K562 (cell line): ENCODE data around the gene PTPN14. TPM values are rescaled to one million over a fixed set of nuclear protein-coding genes. Genes with fewer than 3 reads are reported as not detected.

Experiments
- ATAC-seq: fragments of 200-7000 bp; cut with Tn5 transposase; 3 replicates; pipeline ENCODE4 v1.9.1; 2020; ENCODE audit warnings: moderate library complexity
- BruUV-seq: library from RNA; stranded (reverse); fragments of 400-500 nt; replicated peaks from 2 replicates; lab custom pipeline; 2021; lab: Mats Ljungman, UMichigan
- CTCF ChIA-PET: fragments of 300-600 bp; formaldehyde crosslinking; extraction: SDS; loops from one replicate; lab custom pipeline; 2021; ENCODE audit warnings: low intra/inter-chr PET ratio; lab: Yijun Ruan, JAX
- POLR2A ChIA-PET: fragments of 300-600, 350-650 bp; sonication (Branson Sonifier 250); formaldehyde crosslinking; extraction: SDS; loops from one replicate; lab custom pipeline; 2021; ENCODE audit warnings: antibody characterized with exemption, inconsistent platforms; lab: Yijun Ruan, JAX
- DNase-seq, 4 experiments: peaks; one replicate each; pipeline versions ENCODE4 v3.0.0 to v3.0.0-alpha.2; 2011 to 2018; ENCODE audit warnings: low spot score in 3 of 4, mixed read lengths in 3 of 4; ENCODE audit errors: extremely low read depth in 1 of 4
- FAIRE-seq: peaks from 2 replicates; lab custom pipeline; 2011; peaks lifted over from hg19 to GRCh38; lab: Jason Lieb, UNC
- H2AFZ ChIP-seq: 2 replicates; pipeline ENCODE4 v1.6.0; 2011; ENCODE audit warnings: low read depth, low read length, control low read depth, inconsistent platforms
- H3K27ac ChIP-seq: fragments of 200-600 bp; 3 replicates; pipeline ENCODE4 v1.8.0; 2011; ENCODE audit warnings: low read depth, mild to moderate bottlenecking, control low read depth, inconsistent platforms, low read length, moderate library complexity, mixed read lengths; ENCODE audit errors: extremely low read depth
- H3K27me3 ChIP-seq, 2 experiments: fragments of 300-600 bp in 1 of 2; 2 replicates in 1 of 2; 3 replicates in 1 of 2; pipeline versions ENCODE4 v1.6.0 to v1.8.0; 2011; ENCODE audit warnings: inconsistent platforms in 2 of 2, low read length in 2 of 2, mild to moderate bottlenecking in 1 of 2, mixed read lengths in 1 of 2, moderate library complexity in 1 of 2; ENCODE audit not compliant: control insufficient read depth in 2 of 2, insufficient read depth in 2 of 2
- H3K36me3 ChIP-seq: fragments of 300-600 bp; 3 replicates; pipeline ENCODE4 v1.8.0; 2011; ENCODE audit warnings: mild to moderate bottlenecking, low read length, inconsistent platforms; ENCODE audit not compliant: control insufficient read depth, insufficient read depth
- H3K4me1 ChIP-seq, 2 experiments: fragments of 200-600 bp in 1 of 2; replicated peaks in 1 of 2; 2 replicates in 1 of 2; 3 replicates in 1 of 2; pipeline versions ENCODE4 v1.5.1 to v1.8.0; 2011; ENCODE audit warnings: inconsistent platforms in 2 of 2, low read length in 2 of 2, mild to moderate bottlenecking in 1 of 2, mixed read lengths in 1 of 2, moderate library complexity in 1 of 2; ENCODE audit not compliant: control insufficient read depth in 2 of 2, insufficient read depth in 2 of 2
- H3K4me2 ChIP-seq: 2 replicates; pipeline ENCODE4 v1.6.1; 2011; ENCODE audit warnings: low read length, control low read depth, inconsistent platforms, mixed read lengths; ENCODE audit not compliant: insufficient read depth
- H3K4me3 ChIP-seq: fragments of 200-600 bp; sonication (generic), shearing (Covaris generic); 2 replicates; pipeline ENCODE4 v1.5.1; 2016; ENCODE audit warnings: control low read depth, inconsistent platforms
- H3K79me2 ChIP-seq: fragments of 200-600 bp; 3 replicates; pipeline ENCODE4 v1.8.0; 2011; ENCODE audit warnings: low read length, inconsistent platforms; ENCODE audit not compliant: control insufficient read depth, insufficient read depth
- H3K9ac ChIP-seq, 2 experiments: 2 replicates each; pipeline versions ENCODE4 v1.6.0 to v1.6.1; 2011; ENCODE audit warnings: low read depth in 2 of 2, low read length in 2 of 2, control low read depth in 1 of 2, inconsistent platforms in 1 of 2, mild to moderate bottlenecking in 1 of 2, mixed read lengths in 1 of 2; ENCODE audit not compliant: insufficient read depth in 1 of 2
- H3K9me1 ChIP-seq: one replicate; pipeline ENCODE4 v1.6.0; 2011; ENCODE audit warnings: inconsistent platforms, mild to moderate bottlenecking, low read length, moderate library complexity; ENCODE audit not compliant: control insufficient read depth, insufficient read depth
- H3K9me3 ChIP-seq: replicated peaks from 2 replicates; pipeline ENCODE4 v1.5.1; 2011; ENCODE audit warnings: low read depth, low read length, inconsistent platforms; ENCODE audit not compliant: control insufficient read depth, insufficient read depth
- H4K20me1 ChIP-seq: replicated peaks from 2 replicates; pipeline ENCODE4 v1.6.1; 2011; ENCODE audit warnings: low read length, inconsistent platforms, mixed read lengths; ENCODE audit not compliant: control insufficient read depth, insufficient read depth
- ADNP ChIP-seq: fragments of 200-800 bp; sonication (Bioruptor generic); IDR thresholded peaks from 2 replicates; pipeline ENCODE4 v1.6.1; 2016; ENCODE audit warnings: missing genetic modification characterization, missing compliant biosample characterization
- ARID1B ChIP-seq: fragments of 450-650 bp; IDR thresholded peaks from 2 replicates; pipeline ENCODE4 v1.6.1; 2016; ENCODE audit warnings: antibody characterized with exemption, mild to moderate bottlenecking, inconsistent platforms
- ARID2 ChIP-seq: fragments of 450-650 bp; IDR thresholded peaks from 2 replicates; pipeline ENCODE4 v1.6.1; 2017; ENCODE audit warnings: antibody characterized with exemption, mild to moderate bottlenecking
- CREB5 ChIP-seq: fragments of 250-450 bp; sonication (Bioruptor Pico); IDR thresholded peaks from 2 replicates; pipeline ENCODE4 v1.5.0; 2020; ENCODE audit warnings: mild to moderate bottlenecking
- DEAF1 ChIP-seq: fragments of 450-650 bp; formaldehyde crosslinking; IDR thresholded peaks from 2 replicates; pipeline ENCODE4 v1.4.0; 2020; ENCODE audit warnings: mild to moderate bottlenecking, moderate library complexity
- ESRRA ChIP-seq: fragments of 450-650 bp; IDR thresholded peaks from 2 replicates; pipeline ENCODE4 v1.6.1; 2014; ENCODE audit warnings: low read depth, mild to moderate bottlenecking, moderate library complexity, borderline replicate concordance
- ETV6 ChIP-seq, 3 experiments: fragments of 150-350 bp in 1 of 3; sonication (generic) in 1 of 3; formaldehyde crosslinking in 1 of 3; IDR thresholded peaks; 2 replicates each; pipeline versions ENCODE4 v1.6.1 to v1.8.0; 2014 to 2022; ENCODE audit warnings: borderline replicate concordance in 2 of 3, low read depth in 2 of 3, antibody characterized with exemption in 1 of 3, low read length in 1 of 3, mild to moderate bottlenecking in 1 of 3, missing genetic modification reagents in 1 of 3
- NR1H2 ChIP-seq: sonication (generic); formaldehyde crosslinking; IDR thresholded peaks from 2 replicates; pipeline ENCODE4 v1.4.0; 2020; ENCODE audit warnings: mild to moderate bottlenecking, missing genetic modification reagents
- PCBP2 ChIP-seq: fragments of 200-400 bp; formaldehyde crosslinking; IDR thresholded peaks from 2 replicates; pipeline ENCODE4 v1.6.1; 2018; ENCODE audit warnings: low read length, low read depth, mild to moderate bottlenecking, moderate library complexity; ENCODE audit not compliant: poor library complexity, severe bottlenecking
- RFX5 ChIP-seq: IDR thresholded peaks from 2 replicates; pipeline ENCODE4 v1.6.1; 2011; ENCODE audit warnings: low read depth, mild to moderate bottlenecking, improper control_type of control experiment, low read length
- SIN3B ChIP-seq: fragments of 450-650 bp; IDR thresholded peaks from 2 replicates; pipeline ENCODE4 v1.6.1; 2017; ENCODE audit warnings: low read depth, mild to moderate bottlenecking, moderate library complexity
- SOX6 ChIP-seq: fragments of 450-650 bp; IDR thresholded peaks from 2 replicates; pipeline ENCODE4 v1.6.1; 2014; ENCODE audit warnings: mild to moderate bottlenecking
- TARDBP ChIP-seq: fragments of 450-650 bp; IDR thresholded peaks from 2 replicates; pipeline ENCODE4 v1.6.1; 2016
- TEAD4 ChIP-seq, 2 experiments: sonication (generic) in 1 of 2; formaldehyde crosslinking in 1 of 2; IDR thresholded peaks; 2 replicates each; pipeline versions ENCODE4 v1.6.1 to v1.8.0; 2012 to 2022; ENCODE audit warnings: borderline replicate concordance in 1 of 2, inconsistent platforms in 1 of 2, low read length in 1 of 2, mild to moderate bottlenecking in 1 of 2, missing genetic modification reagents in 1 of 2
- ZNF239 ChIP-seq: fragments of 250-450 bp; sonication (Bioruptor Pico); IDR thresholded peaks from 2 replicates; pipeline ENCODE4 v1.4.0; 2020; ENCODE audit warnings: mild to moderate bottlenecking
- ZNF79 ChIP-seq: fragments of 250-450 bp; sonication (Bioruptor Pico); IDR thresholded peaks from 2 replicates; pipeline ENCODE4 v1.4.0; 2020; ENCODE audit warnings: low read depth, mild to moderate bottlenecking, moderate library complexity
- WGBS: fragments of 100-300 bp; shearing (Covaris generic); methylation state at CpG from one replicate; pipeline ENCODE4 v1.1.6; 2016; ENCODE audit warnings: low coverage, mixed read lengths; ENCODE audit not compliant: insufficient coverage; ENCODE audit errors: missing lambda C conversion rate; 5-methylcytosine and 5-hydroxymethylcytosine counted together
- in situ Hi-C: fragments of 300-500 bp; cut with MboI; formaldehyde crosslinking; loops from 4 replicates; pipeline ENCODE4 v1.15.0; 2018; ENCODE audit warnings: inconsistent platforms, mixed read lengths
- intact Hi-C: fragments of 100-400 bp; cut with micrococcal nuclease; formaldehyde crosslinking; loops from 2 replicates; pipeline ENCODE4 v1.14.2; 2022
- polyA plus RNA-seq, 8 experiments: library from polyadenylated mRNA; depleted of rRNA in 4 of 8; stranded (reverse) in 5 of 8; unstranded in 3 of 8; fragments of >200 nt; fragmentation: Nextera tagmentation in 2 of 8; fragmentation: Illumina TruSeq in 1 of 8; extraction: Ambion mirVana in 2 of 8; extraction: Trizol in 1 of 8; gene quantifications; 2 replicates each; pipeline versions ENCODE4 v1.2.1 to v1.2.3, GENCODE V29; 2011 to 2014; ENCODE audit warnings: inconsistent platforms in 1 of 8, missing spikeins in 1 of 8
- total RNA-seq, 7 experiments: library from RNA; depleted of rRNA in 6 of 7; stranded (reverse); fragments of >200 nt in 6 of 7; fragmentation: Illumina TruSeq in 2 of 7; extraction: Trizol in 2 of 7; gene quantifications; 2 replicates each; pipeline versions ENCODE4 v1.2.1 to v1.2.3, GENCODE V29; 2011 to 2021; ENCODE audit warnings: low replicate concordance in 1 of 7

Gene PTPN14
- total and polyA plus RNA-seq, 9 of the 15 experiments (the other 6 are each of a cell fraction or from before 2014, with no cell fraction given): 0.01 to 0.29 (median 0.04) TPM; not detected in 6

DNA sequence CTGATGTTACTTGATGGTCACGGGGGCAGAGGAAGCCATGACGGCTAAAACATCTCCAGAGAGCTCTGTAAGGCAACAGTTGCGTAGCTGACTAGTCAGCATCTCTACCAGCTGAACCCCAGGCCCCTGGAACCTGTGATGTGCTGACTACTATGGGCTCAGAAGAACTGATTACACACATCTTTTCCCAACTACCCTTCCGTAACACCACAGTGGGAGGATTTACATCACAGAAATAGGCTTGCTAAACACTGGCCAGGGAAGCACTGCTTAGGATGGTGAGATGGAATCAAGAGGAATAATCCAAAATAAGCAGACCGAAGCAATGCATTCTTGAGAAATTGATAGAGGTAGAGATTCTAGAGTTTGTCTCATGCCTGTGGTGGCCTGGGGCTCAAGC lies 148.0 kb downstream of the PTPN14 start:
- DNase-seq (no peak), ATAC-seq (no peak), FAIRE-seq (no peak)
- 3% methylated on average over 5 of the region's 5 CpGs for WGBS
- H4K20me1 ChIP-seq: no peaks in the 10 kb centered on the region
- intact Hi-C loops: no loop called here
- POLR2A ChIA-PET: interaction anchor here (1.4 kb wide), 1 partner anchor 21 kb away, joined by 4 read pairs; no protein-coding TSS in a partner anchor
- no TSS peak for BruUV-seq
- no peak overlapping the region for H2AFZ ChIP-seq
- no peak overlapping the region for H3K9ac ChIP-seq
- no peaks in the 10 kb centered on the region for H3K36me3 ChIP-seq
- H3K27ac ChIP-seq: no peak overlapping the region
- H3K4me3 ChIP-seq: no peak overlapping the region
- H3K4me2 ChIP-seq: no peak overlapping the region
- H3K27me3 ChIP-seq: peaks cover 2 to 27% of the 10 kb centered on the region in 2 experiments; a peak in 3 of 5 replicates
- TF ChIP-seq SIN3B: no peak
- TF ChIP-seq TEAD4 (IDR thresholded peaks at IDR 0.05; ENCODE audit: low read length): no peak
- no peak for TF ChIP-seq TEAD4 (CRISPR knock-in tag; IDR thresholded peaks at IDR 0.05; ENCODE audit: borderline replicate concordance)
- TF ChIP-seq DEAF1 (CRISPR knock-in tag): no peak
- TF ChIP-seq ETV6 (IDR thresholded peaks at IDR 0.05; ENCODE audit: borderline replicate concordance in 1 of 2, low read depth in 2 of 2, low read length in 1 of 2): no peak
- TF ChIP-seq ETV6 (CRISPR knock-in tag; IDR thresholded peaks at IDR 0.05; ENCODE audit: borderline replicate concordance): no peak
- no peak for TF ChIP-seq ARID1B
- no peak for TF ChIP-seq ZNF239
- no peak for TF ChIP-seq ESRRA
- no peak for TF ChIP-seq NR1H2 (CRISPR knock-in tag)
- TF ChIP-seq SOX6: no peak
- no peak for TF ChIP-seq ZNF79 (CRISPR knock-in tag)
- no peak for TF ChIP-seq RFX5
- TF ChIP-seq TARDBP: no peak
- TF ChIP-seq PCBP2: no peak
- TF ChIP-seq ARID2: no peak
- no peak for TF ChIP-seq ADNP (tag)
- no peak for TF ChIP-seq CREB5 (CRISPR knock-in tag)
- no peaks in the 10 kb centered on the region for H3K79me2 ChIP-seq
- no peaks in the 10 kb centered on the region for H3K9me3 ChIP-seq
- in situ Hi-C loops: no loop called here
- CTCF ChIA-PET: no interaction called here
- H3K9me1 ChIP-seq: no peaks in the 10 kb centered on the region
- no peaks in the 10 kb centered on the region for H3K4me1 ChIP-seq
